GM19395 (cell line): Measurements from ENCODE around the gene SLC34A1.
"Not testable (repeated sequence)": the region's sequence is repeated elsewhere in the genome, so short reads cannot be mapped to it uniquely, and the experiment has no call there.

Source experiments
- ATAC-seq: cut with Tn5 transposase; IDR thresholded peaks from one replicate; pipeline ENCODE4 v1.9.1; 2021; ENCODE audit warnings: mild to moderate bottlenecking, moderate library complexity; ENCODE audit not compliant: unreplicated experiment

Gene SLC34A1

GRCh38 chr5:177384134-177384533, at the start of gene SLC34A1:
SLC34A1 (plus strand) TSS chr5:177384434; CDS start chr5:177385742, 1,308 bp downstream.
- ATAC-seq, result no peak

GRCh38 chr5:177334781-177335700, 49.2 kb upstream of the SLC34A1 start:
- ATAC-seq, result no peak

- ATAC-seq, result no peak
Observed at GRCh38 chr5:177335701-177336065, 48.6 kb upstream of the SLC34A1 start.

- ATAC-seq, result no peak
Observed at GRCh38 chr5:177336112-177336511, 48.1 kb upstream of the SLC34A1 start.

GRCh38 chr5:177336603-177337494, 47.4 kb upstream of the SLC34A1 start:
- no peak for ATAC-seq

- no peak for ATAC-seq
Observed at GRCh38 chr5:177338251-177339106, 45.8 kb upstream of the SLC34A1 start.

GRCh38 chr5:177339107-177339638, 45.1 kb upstream of the SLC34A1 start:
- no peak for ATAC-seq

GRCh38 chr5:177343000-177343399, 41.2 kb upstream of the SLC34A1 start:
- ATAC-seq, result not testable (repeated sequence)

- ATAC-seq, result no peak
Observed at GRCh38 chr5:177343777-177344176, 40.5 kb upstream of the SLC34A1 start.

- ATAC-seq, result no peak
Observed at GRCh38 chr5:177344891-177345290, 39.3 kb upstream of the SLC34A1 start.

GRCh38 chr5:177346820-177347219, 37.4 kb upstream of the SLC34A1 start:
- ATAC-seq, result no peak

- ATAC-seq, result no peak
Observed at GRCh38 chr5:177347699-177348098, 36.5 kb upstream of the SLC34A1 start.

- ATAC-seq, result no peak
Observed at GRCh38 chr5:177349362-177349647, 34.9 kb upstream of the SLC34A1 start.

- ATAC-seq, result no peak
Observed at GRCh38 chr5:177349762-177350161, 34.5 kb upstream of the SLC34A1 start.

GRCh38 chr5:177350776-177351391, 33.4 kb upstream of the SLC34A1 start:
- peak; percentile 13 for ATAC-seq

GRCh38 chr5:177351392-177352329, 32.6 kb upstream of the SLC34A1 start, which contains the start of gene LMAN2:
LMAN2 (minus strand) TSS chr5:177351668; CDS start chr5:177351647, 21 bp downstream.
- ATAC-seq, result peak; percentile 97

- ATAC-seq, result no peak
Observed at GRCh38 chr5:177353093-177353492, 31.1 kb upstream of the SLC34A1 start.

- ATAC-seq, result no peak
Observed at GRCh38 chr5:177354256-177354655, 30.0 kb upstream of the SLC34A1 start.

- ATAC-seq, result no peak
Observed at GRCh38 chr5:177354711-177355110, 29.5 kb upstream of the SLC34A1 start.
